Breast epithelium (tissue), 4 donors: ENCODE measurements around the gene MBLAC1. TPM values are rescaled to one million over a fixed set of nuclear protein-coding genes. Genes with fewer than 3 reads are reported as not detected.
"Not testable (repeated sequence)": the region's sequence is repeated elsewhere in the genome, so short reads cannot be mapped to it uniquely, and the experiment has no call there.

Experiments
- DNase-seq, 2 donors: peaks; one replicate each; pipeline ENCODE4 v3.0.0-alpha.2; 2019; ENCODE audit warnings: low spot score in 2 of 2
- H3K27ac ChIP-seq, 2 donors: fragments of 200-600 bp; sonication (generic) in 1 of 2; one replicate each; pipeline ENCODE4 v1.5.1; 2016 to 2019; ENCODE audit warnings: mild to moderate bottlenecking in 1 of 2
- H3K27me3 ChIP-seq, 2 donors: fragments of 200-600 bp; sonication (generic) in 1 of 2; one replicate each; pipeline versions ENCODE4 v1.5.1 to v1.6.0; 2017 to 2019; ENCODE audit warnings: control low read depth in 1 of 2, mild to moderate bottlenecking in 1 of 2
- H3K36me3 ChIP-seq: fragments of 200-600 bp; one replicate; pipeline ENCODE4 v1.5.1; 2019
- H3K4me1 ChIP-seq, 2 donors: fragments of 200-600 bp; sonication (generic); one replicate each; pipeline ENCODE4 v1.5.1; 2016 to 2019; ENCODE audit warnings: control low read depth in 1 of 2
- H3K4me3 ChIP-seq, 3 donors: fragments of 200-600 bp; sonication (generic); 1 replicate in 2 of 3; 2 replicates in 1 of 3; pipeline ENCODE4 v1.5.1; 2016 to 2019; ENCODE audit warnings: mild to moderate bottlenecking in 3 of 3, moderate library complexity in 2 of 3
- H3K9me3 ChIP-seq, 2 donors: fragments of 200-600 bp; sonication (generic) in 1 of 2; one replicate each; pipeline ENCODE4 v1.5.1; 2016 to 2019; ENCODE audit warnings: control low read depth in 1 of 2
- POLR2A ChIP-seq: fragments of 450-650 bp; IDR thresholded peaks from one replicate; pipeline ENCODE4 v1.6.1; 2016; ENCODE audit warnings: antibody characterized with exemption, mild to moderate bottlenecking, moderate library complexity
- POLR2AphosphoS5 ChIP-seq, 3 donors: sonication (generic); formaldehyde crosslinking; IDR thresholded peaks; one replicate each; pipeline ENCODE4 v1.6.1; 2017; ENCODE audit warnings: antibody characterized with exemption in 3 of 3
- intact Hi-C: fragments of 100-400 bp; cut with DNase I; formaldehyde crosslinking; loops from one replicate; pipeline ENCODE4 v1.15.1; 2023; ENCODE audit warnings: low total_unique reads
- total RNA-seq, 3 donors: library from RNA; depleted of rRNA; stranded (reverse); fragments of >200 nt; gene quantifications; one replicate each; pipeline ENCODE4 v1.1.0, GENCODE V29; 2016
- TF ChIP-seq, protein P1 (sequence below), 3 donors: fragments of 450-650 bp; IDR thresholded peaks; one replicate each; pipeline ENCODE4 v1.5.1; 2016 to 2017; ENCODE audit warnings: antibody characterized with exemption in 3 of 3, mild to moderate bottlenecking in 3 of 3, moderate library complexity in 3 of 3

The MBLAC1 gene
- total RNA-seq, 3 donors from 2014 or later: 2.7 to 6.9 (median 4.5) TPM

DNA sequence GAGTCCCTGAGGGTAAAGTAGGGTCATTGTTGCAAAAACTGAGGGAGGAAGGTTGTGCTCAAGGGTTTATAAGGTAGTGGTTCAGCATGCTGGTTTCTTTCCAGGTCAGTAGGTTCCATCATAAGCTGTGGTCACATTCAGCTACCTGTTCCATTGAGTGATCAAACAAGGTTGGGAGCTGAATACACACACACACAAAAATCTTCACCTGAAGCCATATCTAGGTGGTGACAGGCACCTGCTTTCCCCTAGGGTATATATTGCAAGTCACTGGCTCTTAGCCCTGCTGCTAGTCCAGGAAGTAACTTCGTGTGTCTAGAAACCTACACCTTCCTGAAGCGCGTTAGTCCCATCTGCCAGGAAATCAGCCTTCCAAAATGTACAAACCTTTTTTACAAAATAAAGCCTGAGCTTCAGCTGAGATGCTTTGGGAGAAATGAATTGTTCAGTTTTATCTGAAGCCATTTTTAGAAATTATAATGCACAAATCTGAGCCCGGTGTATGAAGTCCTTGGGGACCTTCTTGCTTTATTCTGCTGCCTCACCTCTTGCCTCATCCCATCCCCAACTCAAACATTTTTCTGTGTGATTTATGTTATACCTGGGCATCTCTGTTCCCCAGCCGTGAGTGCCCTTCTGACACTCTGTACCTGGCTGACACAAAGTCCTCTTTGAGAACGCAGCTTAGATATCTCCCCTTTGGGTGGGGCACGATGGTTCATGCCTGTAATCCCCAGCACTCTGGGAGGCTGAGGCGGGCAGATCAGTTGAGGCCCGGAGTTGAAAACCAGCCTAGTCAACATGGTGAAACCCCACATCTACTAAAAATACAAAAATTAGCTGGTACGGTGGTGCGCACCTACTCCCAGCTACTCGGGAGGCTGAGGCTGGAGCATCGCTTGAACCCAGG, 11.3 kb downstream of the MBLAC1 start:
- no peak for DNase-seq
- no peaks in the 10 kb centered on the region for H3K27me3 ChIP-seq
- no peaks in the 10 kb centered on the region for H3K9me3 ChIP-seq
- H3K4me1 ChIP-seq: no peaks in the 10 kb centered on the region
- intact Hi-C loops: no loop called here
- no peak overlapping the region for H3K4me3 ChIP-seq
- no peaks in the 10 kb centered on the region for H3K36me3 ChIP-seq
- no peak for TF ChIP-seq POLR2AphosphoS5 (IDR thresholded peaks at IDR 0.05)
- TF ChIP-seq, protein P1, sequence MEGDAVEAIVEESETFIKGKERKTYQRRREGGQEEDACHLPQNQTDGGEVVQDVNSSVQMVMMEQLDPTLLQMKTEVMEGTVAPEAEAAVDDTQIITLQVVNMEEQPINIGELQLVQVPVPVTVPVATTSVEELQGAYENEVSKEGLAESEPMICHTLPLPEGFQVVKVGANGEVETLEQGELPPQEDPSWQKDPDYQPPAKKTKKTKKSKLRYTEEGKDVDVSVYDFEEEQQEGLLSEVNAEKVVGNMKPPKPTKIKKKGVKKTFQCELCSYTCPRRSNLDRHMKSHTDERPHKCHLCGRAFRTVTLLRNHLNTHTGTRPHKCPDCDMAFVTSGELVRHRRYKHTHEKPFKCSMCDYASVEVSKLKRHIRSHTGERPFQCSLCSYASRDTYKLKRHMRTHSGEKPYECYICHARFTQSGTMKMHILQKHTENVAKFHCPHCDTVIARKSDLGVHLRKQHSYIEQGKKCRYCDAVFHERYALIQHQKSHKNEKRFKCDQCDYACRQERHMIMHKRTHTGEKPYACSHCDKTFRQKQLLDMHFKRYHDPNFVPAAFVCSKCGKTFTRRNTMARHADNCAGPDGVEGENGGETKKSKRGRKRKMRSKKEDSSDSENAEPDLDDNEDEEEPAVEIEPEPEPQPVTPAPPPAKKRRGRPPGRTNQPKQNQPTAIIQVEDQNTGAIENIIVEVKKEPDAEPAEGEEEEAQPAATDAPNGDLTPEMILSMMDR (IDR thresholded peaks at IDR 0.05): no peak
- TF ChIP-seq POLR2A: no peak
- no peak overlapping the region for H3K27ac ChIP-seq

DNA sequence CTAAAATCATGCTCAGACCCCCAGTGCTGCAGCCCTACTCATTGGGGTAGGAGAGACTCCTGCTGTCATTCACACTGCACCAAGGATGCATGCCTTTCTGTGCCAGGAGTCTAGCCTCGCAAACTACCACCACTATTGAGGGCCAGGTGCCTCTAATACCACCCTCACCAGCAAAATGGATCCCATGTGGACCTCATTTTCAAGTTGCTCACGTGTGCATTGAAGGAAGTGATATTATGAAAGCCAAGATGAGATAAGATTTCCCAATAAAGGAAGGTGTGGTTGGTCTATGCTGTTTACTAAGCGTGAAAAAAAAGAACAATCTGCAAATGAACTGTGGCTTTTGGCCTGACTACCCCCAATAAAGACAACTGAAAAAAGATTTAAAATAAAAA, 14.8 kb downstream of the MBLAC1 start:
- Histone ChIP-seq H3K36me3 (no peaks in the 10 kb centered on the region), H3K9me3 (no peaks in the 10 kb centered on the region), H3K4me3 (no peak overlapping the region), H3K27ac (no peak overlapping the region), H3K27me3 (no peaks in the 10 kb centered on the region), H3K4me1 (no peaks in the 10 kb centered on the region)
- intact Hi-C loops: loop anchor here (10.0 kb wide), 1 partner anchor 57 kb away; the partner anchor contains the start of genes COPS6 and ZNF3
- TF ChIP-seq POLR2AphosphoS5 (IDR thresholded peaks at IDR 0.05) (no peak), POLR2A (no peak)
- TF ChIP-seq, protein P1 (IDR thresholded peaks at IDR 0.05): no peak
- no peak for DNase-seq

DNA sequence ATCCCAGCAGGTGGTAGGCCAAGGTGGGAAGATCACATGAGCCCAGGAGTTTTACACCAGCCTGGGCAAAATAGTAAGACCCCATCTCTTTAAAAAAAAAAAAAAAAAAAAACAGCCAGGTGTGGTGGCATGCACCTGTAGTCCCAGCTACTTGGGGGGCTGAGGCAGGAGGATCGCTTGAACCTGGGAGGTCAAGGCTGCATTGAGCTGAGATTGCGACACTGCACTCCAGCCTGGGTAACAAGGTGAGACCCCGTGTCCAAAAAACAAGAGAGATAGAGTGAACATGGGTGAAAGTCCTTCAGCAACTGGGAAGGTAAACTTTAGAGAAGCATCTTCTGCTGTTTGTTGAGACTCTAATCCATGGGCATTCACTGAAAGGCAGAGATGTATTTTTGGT, 15.7 kb downstream of the MBLAC1 start:
- H3K27ac ChIP-seq: no peak overlapping the region
- H3K9me3 ChIP-seq: no peaks in the 10 kb centered on the region
- DNase-seq: no peak
- no peaks in the 10 kb centered on the region for H3K27me3 ChIP-seq
- no peak overlapping the region for H3K4me3 ChIP-seq
- H3K36me3 ChIP-seq: no peaks in the 10 kb centered on the region
- TF ChIP-seq POLR2AphosphoS5 (IDR thresholded peaks at IDR 0.05): no peak
- no peak for TF ChIP-seq POLR2A
- TF ChIP-seq, protein P1 (IDR thresholded peaks at IDR 0.05): no peak
- intact Hi-C loops: loop anchor here (10.0 kb wide), 1 partner anchor 58 kb away; the partner anchor contains the start of genes COPS6 and ZNF3
- no peaks in the 10 kb centered on the region for H3K4me1 ChIP-seq

DNA sequence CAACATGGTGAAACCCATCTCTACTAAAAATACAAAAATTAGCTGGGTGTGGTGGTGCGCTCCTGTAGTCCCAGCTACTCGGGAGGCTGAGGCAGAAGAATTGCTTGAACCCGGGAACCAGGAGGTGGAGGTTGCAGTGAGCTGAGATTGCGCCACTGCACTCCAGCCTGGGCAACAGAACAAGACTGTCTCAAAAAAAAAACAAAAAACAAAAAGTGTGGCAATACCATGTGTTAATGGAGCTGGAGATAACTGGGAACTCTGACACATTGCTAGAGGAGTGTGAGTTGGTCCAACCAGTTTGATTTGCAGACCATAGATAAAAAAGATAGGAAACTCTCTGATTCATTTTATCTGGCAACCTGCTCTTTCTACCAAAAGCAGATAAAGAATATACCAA, 19.6 kb downstream of the MBLAC1 start:
- not testable (repeated sequence) for H3K9me3 ChIP-seq, H3K36me3 ChIP-seq, H3K27ac ChIP-seq, H3K4me3 ChIP-seq, DNase-seq, H3K27me3 ChIP-seq, H3K4me1 ChIP-seq
- intact Hi-C loops: loop anchor here (10.0 kb wide), 1 partner anchor 62 kb away; the partner anchor contains the start of genes COPS6 and ZNF3

DNA sequence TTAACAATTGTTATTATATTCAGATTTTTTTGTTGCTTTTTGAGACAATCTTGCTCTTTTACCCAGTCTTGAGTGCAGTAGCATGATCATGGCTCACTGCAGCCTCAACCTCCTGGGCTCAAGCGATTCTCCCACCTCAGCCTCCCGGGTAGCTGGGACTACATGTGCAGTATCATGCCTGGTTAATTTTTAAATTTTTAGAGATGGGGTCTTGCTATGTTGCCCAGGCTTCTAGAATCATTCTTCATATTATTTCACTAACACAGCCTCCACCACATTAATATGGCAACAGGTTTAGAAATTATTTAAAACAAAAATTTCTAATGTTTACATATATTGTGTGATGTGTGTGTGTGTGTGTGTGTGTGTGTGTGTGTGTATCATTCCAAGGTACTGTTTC, 20.5 kb downstream of the MBLAC1 start:
- TF ChIP-seq, protein P1 (IDR thresholded peaks at IDR 0.05): no peak
- no peak for TF ChIP-seq POLR2A
- no peak for TF ChIP-seq POLR2AphosphoS5 (IDR thresholded peaks at IDR 0.05)
- no peak overlapping the region for H3K4me3 ChIP-seq
- H3K27me3 ChIP-seq: no peaks in the 10 kb centered on the region
- intact Hi-C loops: loop anchor here (10.0 kb wide), 1 partner anchor 62 kb away; the partner anchor contains the start of genes COPS6 and ZNF3
- peaks cover 5 to 7% of the 10 kb centered on the region in 2 donors for H3K4me1 ChIP-seq
- DNase-seq: no peak
- H3K27ac ChIP-seq: no peak overlapping the region
- H3K36me3 ChIP-seq: no peaks in the 10 kb centered on the region
- no peaks in the 10 kb centered on the region for H3K9me3 ChIP-seq
